Measurements from ENCODE around the gene MEGF11. TPM values are rescaled to one million over a fixed set of nuclear protein-coding genes. Genes with fewer than 3 reads are reported as not detected.

The MEGF11 gene
- total RNA-seq, 6 experiments from 2014 or later: not detected

DNA sequence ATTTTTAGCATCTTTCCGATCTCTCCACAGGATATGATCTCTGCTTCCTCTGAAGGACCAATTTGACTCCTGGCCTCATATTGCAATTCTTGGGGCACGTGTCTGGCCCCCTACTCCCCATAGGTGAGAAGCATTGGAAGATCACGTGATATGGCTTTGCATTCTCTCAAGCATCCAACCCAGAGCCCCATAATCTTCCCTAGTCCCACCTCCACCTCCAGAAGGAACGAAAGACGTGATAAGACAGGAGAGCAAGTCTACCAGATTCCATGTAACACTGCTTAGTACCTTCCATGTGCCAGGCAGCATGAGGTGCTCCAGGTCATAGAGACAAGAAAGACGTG is 176.3 kb downstream of the MEGF11 start:
- ATAC-seq (no peak), DNase-seq (peak in 1 of 3 donors; percentile 11)
- intact Hi-C loops (cut with DNase I): loop anchor here in 1 of 2 donors (10.0 kb wide), 1 partner anchor 62 kb away; no protein-coding TSS in a partner anchor
- Histone ChIP-seq H3K4me3 (no peak overlapping the region), H3K9me3 (no peaks in the 10 kb centered on the region), H3K36me3 (no peaks in the 10 kb centered on the region), H3K4me1 (no peaks in the 10 kb centered on the region), H3K27ac (no peak overlapping the region), H3K27me3 (no peaks in the 10 kb centered on the region)
- 56% methylated on average over 5 of the region's 6 CpGs for WGBS (ENCODE audit: insufficient coverage, low coverage, low lambda C conversion rate, missing lambda C conversion rate)
- TF ChIP-seq, protein P1, sequence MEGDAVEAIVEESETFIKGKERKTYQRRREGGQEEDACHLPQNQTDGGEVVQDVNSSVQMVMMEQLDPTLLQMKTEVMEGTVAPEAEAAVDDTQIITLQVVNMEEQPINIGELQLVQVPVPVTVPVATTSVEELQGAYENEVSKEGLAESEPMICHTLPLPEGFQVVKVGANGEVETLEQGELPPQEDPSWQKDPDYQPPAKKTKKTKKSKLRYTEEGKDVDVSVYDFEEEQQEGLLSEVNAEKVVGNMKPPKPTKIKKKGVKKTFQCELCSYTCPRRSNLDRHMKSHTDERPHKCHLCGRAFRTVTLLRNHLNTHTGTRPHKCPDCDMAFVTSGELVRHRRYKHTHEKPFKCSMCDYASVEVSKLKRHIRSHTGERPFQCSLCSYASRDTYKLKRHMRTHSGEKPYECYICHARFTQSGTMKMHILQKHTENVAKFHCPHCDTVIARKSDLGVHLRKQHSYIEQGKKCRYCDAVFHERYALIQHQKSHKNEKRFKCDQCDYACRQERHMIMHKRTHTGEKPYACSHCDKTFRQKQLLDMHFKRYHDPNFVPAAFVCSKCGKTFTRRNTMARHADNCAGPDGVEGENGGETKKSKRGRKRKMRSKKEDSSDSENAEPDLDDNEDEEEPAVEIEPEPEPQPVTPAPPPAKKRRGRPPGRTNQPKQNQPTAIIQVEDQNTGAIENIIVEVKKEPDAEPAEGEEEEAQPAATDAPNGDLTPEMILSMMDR (IDR thresholded peaks at IDR 0.05): no peak
- no peak for TF ChIP-seq POLR2A (IDR thresholded peaks at IDR 0.05)

DNA sequence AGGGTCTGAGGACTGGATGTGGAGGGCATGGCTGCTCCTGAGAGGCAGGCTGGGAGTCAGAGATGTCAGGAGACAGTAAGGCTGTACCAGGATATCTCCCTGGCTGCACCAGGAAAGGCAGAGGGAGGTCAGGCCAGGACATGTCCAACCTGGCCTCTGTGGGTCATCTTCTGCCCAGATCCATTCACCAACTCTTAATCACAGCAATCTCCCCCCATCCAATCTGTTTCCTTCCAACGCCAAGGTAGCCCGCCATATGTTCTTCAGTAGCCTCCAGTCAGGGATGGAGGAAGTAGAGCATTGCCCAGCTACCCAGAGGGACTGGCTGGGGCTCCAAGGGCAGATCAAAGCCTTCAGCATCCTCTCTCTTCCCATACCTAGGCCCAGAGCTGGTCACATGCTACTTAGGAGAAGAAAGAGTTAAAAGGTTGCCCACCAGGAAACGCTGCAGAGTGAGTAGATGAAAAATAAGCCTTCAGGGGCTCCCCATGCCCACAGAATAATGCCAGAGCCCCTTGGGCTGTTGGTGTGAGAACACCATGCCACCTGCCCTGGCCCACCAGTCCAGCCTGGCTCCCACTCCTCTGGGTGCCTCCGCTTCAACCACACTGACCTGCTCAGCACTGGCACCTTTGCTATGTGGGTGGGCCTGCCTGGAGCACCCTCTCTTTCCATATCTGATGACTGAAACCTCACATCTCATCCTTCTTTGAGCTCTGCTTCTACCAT is 176.8 kb downstream of the MEGF11 start:
- no peaks in the 10 kb centered on the region for H3K4me1 ChIP-seq
- H3K4me3 ChIP-seq: no peak overlapping the region
- DNase-seq (peak in 1 of 3 donors; percentile 35), ATAC-seq (no peak)
- H3K36me3 ChIP-seq: no peaks in the 10 kb centered on the region
- H3K9me3 ChIP-seq: no peaks in the 10 kb centered on the region
- no peak overlapping the region for H3K27ac ChIP-seq
- TF ChIP-seq POLR2A (IDR thresholded peaks at IDR 0.05): no peak
- TF ChIP-seq, protein P1 (IDR thresholded peaks at IDR 0.05): no peak
- no peaks in the 10 kb centered on the region for H3K27me3 ChIP-seq
- intact Hi-C loops (cut with DNase I): loop anchor here in 1 of 2 donors (10.0 kb wide), 1 partner anchor 62 kb away; no protein-coding TSS in a partner anchor
- WGBS (ENCODE audit: insufficient coverage, low coverage, low lambda C conversion rate, missing lambda C conversion rate): 56% methylated on average over 4 of the region's 4 CpGs

DNA sequence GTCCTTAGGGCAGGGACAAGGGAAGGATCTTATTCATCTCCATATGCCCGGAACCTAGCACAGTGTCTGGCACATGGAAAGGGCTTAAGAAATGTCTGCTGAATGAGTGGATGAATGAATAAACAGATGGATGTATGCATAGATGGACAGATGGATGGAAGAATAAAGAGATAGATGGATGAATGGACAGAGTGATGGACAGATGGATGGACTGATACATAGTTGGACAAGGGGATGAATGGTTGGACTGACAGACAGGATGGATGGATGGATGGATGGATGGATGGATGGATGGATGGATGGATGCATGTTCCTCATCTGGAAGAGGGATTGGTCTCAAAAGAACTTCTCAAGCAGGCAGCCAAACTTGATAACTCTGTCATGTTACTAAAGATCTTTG is 177.6 kb downstream of the MEGF11 start:
- TF ChIP-seq POLR2A (IDR thresholded peaks at IDR 0.05): no peak
- TF ChIP-seq, protein P1 (IDR thresholded peaks at IDR 0.05): no peak
- no peaks in the 10 kb centered on the region for H3K36me3 ChIP-seq
- H3K4me1 ChIP-seq: no peaks in the 10 kb centered on the region
- no peaks in the 10 kb centered on the region for H3K27me3 ChIP-seq
- H3K4me3 ChIP-seq: no peak overlapping the region
- WGBS (ENCODE audit: insufficient coverage, low coverage, low lambda C conversion rate, missing lambda C conversion rate): 75% methylated on average over 1 of the region's 1 CpG
- DNase-seq (no peak), ATAC-seq (no peak)
- no peaks in the 10 kb centered on the region for H3K9me3 ChIP-seq
- intact Hi-C loops (cut with DNase I): loop anchor here in 1 of 2 donors (10.0 kb wide), 1 partner anchor 61 kb away; no protein-coding TSS in a partner anchor
- no peak overlapping the region for H3K27ac ChIP-seq

DNA sequence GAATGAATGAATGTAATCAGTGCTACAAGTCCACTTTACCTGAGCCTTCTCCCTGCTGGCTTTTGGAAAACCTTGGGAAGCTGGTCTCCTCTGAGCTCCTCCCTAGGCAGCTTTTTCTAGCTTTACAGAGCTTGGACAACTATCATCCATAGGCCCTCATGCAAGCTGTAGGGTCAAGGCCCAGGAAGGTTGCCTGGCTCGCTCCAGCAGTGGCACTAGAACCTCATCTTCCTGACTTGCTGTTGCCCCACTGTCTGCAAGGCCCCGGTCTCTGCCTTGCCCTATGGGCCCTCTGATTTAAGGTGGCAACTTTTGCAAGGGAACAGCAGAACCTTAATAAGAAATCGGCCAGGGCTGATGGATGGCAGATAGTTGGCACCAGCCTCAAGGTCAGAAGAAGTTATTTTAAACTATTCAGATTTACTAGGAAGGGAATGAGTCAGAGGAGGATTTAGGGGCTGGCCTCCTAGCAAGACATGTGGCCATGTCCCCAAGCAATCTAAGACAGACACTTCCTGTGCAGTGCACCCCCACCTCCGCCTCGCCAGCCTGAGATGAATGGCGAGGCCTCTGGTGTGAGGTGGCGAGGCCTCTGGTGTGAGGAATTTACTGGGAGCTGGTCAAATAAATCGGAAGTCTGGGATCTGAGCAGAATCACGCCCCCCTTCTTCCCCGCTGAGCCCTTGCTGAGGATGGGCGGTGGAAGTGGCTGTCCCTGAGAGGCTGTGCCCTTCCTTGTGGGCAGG is 180.8 kb downstream of the MEGF11 start:
- 49% methylated on average over 7 of the region's 11 CpGs for WGBS (ENCODE audit: insufficient coverage, low coverage, low lambda C conversion rate, missing lambda C conversion rate)
- peak in 1 of 3 donors; percentile 23 for DNase-seq
- intact Hi-C loops (cut with DNase I): loop anchor here in 1 of 2 donors (10.0 kb wide), 1 partner anchor 58 kb away; no protein-coding TSS in a partner anchor

More for the DNA sequence above, 180.8 kb downstream of the MEGF11 start:
- Histone ChIP-seq H3K36me3 (no peaks in the 10 kb centered on the region), H3K4me1 (no peaks in the 10 kb centered on the region), H3K27ac (no peak overlapping the region), H3K27me3 (no peaks in the 10 kb centered on the region), H3K9me3 (no peaks in the 10 kb centered on the region), H3K4me3 (no peak overlapping the region)
- ATAC-seq: no peak
- TF ChIP-seq, protein P1 (IDR thresholded peaks at IDR 0.05): no peak
- TF ChIP-seq POLR2A (IDR thresholded peaks at IDR 0.05): no peak

Data from right lobe of liver (tissue), 6 donors.